Measurements from ENCODE around the gene SERPINB4.

Gene SERPINB4

GRCh38 chr18:63604791-63605567 is 39.1 kb downstream of the SERPINB4 start:
- no peak for DNase-seq (ENCODE audit: low read depth in 1 of 2, low spot score in 1 of 2)
- H3K27me3 ChIP-seq (ENCODE audit: insufficient read depth, poor library complexity, severe bottlenecking): no peaks in the 10 kb centered on the region
- H3K4me3 ChIP-seq (replicated peaks; ENCODE audit: insufficient read depth, low read length): no peak overlapping the region
- no peak for TF ChIP-seq GABPA (IDR thresholded peaks at IDR 0.05; ENCODE audit: low read depth)
- TF ChIP-seq SPI1 (IDR thresholded peaks at IDR 0.05; ENCODE audit: borderline replicate concordance, low read depth): no peak
- no peak for TF ChIP-seq CTCF (IDR thresholded peaks at IDR 0.05; ENCODE audit: insufficient read depth, low read length)
- no peak for TF ChIP-seq REST (IDR thresholded peaks at IDR 0.05; ENCODE audit: insufficient replicate concordance, low read depth)
- TF ChIP-seq POLR2AphosphoS5 (IDR thresholded peaks at IDR 0.05; ENCODE audit: low read depth): no peak
- H3K27ac ChIP-seq (replicated peaks): no peak overlapping the region

GRCh38 chr18:63603772-63604171 is 40.3 kb downstream of the SERPINB4 start:
- H3K27me3 ChIP-seq (ENCODE audit: insufficient read depth, poor library complexity, severe bottlenecking): no peaks in the 10 kb centered on the region
- no peak for TF ChIP-seq POLR2AphosphoS5 (IDR thresholded peaks at IDR 0.05; ENCODE audit: low read depth)
- TF ChIP-seq GABPA (IDR thresholded peaks at IDR 0.05; ENCODE audit: low read depth): no peak
- no peak for TF ChIP-seq REST (IDR thresholded peaks at IDR 0.05; ENCODE audit: insufficient replicate concordance, low read depth)
- TF ChIP-seq SPI1 (IDR thresholded peaks at IDR 0.05; ENCODE audit: borderline replicate concordance, low read depth): no peak
- TF ChIP-seq CTCF (IDR thresholded peaks at IDR 0.05; ENCODE audit: insufficient read depth, low read length): no peak
- no peak overlapping the region for H3K27ac ChIP-seq (replicated peaks)
- no peak overlapping the region for H3K4me3 ChIP-seq (replicated peaks; ENCODE audit: insufficient read depth, low read length)
- no peak for DNase-seq (ENCODE audit: low read depth in 1 of 2, low spot score in 1 of 2)

- TF ChIP-seq GABPA (IDR thresholded peaks at IDR 0.05; ENCODE audit: low read depth) (no peak), CTCF (IDR thresholded peaks at IDR 0.05; ENCODE audit: insufficient read depth, low read length) (no peak), SPI1 (IDR thresholded peaks at IDR 0.05; ENCODE audit: borderline replicate concordance, low read depth) (no peak), POLR2AphosphoS5 (IDR thresholded peaks at IDR 0.05; ENCODE audit: low read depth) (no peak)
- H3K4me3 ChIP-seq (replicated peaks; ENCODE audit: insufficient read depth, low read length): no peak overlapping the region
- no peaks in the 10 kb centered on the region for H3K27me3 ChIP-seq (ENCODE audit: insufficient read depth, poor library complexity, severe bottlenecking)
- no peak overlapping the region for H3K27ac ChIP-seq (replicated peaks)
- no peak for DNase-seq (ENCODE audit: low read depth in 1 of 2, low spot score in 1 of 2)
Measured at GRCh38 chr18:63603355-63603754, 40.7 kb downstream of the SERPINB4 start.

Data from HL-60 (cell line).